ENCODE results near the gene TRAPPC5.

The TRAPPC5 gene

DNA sequence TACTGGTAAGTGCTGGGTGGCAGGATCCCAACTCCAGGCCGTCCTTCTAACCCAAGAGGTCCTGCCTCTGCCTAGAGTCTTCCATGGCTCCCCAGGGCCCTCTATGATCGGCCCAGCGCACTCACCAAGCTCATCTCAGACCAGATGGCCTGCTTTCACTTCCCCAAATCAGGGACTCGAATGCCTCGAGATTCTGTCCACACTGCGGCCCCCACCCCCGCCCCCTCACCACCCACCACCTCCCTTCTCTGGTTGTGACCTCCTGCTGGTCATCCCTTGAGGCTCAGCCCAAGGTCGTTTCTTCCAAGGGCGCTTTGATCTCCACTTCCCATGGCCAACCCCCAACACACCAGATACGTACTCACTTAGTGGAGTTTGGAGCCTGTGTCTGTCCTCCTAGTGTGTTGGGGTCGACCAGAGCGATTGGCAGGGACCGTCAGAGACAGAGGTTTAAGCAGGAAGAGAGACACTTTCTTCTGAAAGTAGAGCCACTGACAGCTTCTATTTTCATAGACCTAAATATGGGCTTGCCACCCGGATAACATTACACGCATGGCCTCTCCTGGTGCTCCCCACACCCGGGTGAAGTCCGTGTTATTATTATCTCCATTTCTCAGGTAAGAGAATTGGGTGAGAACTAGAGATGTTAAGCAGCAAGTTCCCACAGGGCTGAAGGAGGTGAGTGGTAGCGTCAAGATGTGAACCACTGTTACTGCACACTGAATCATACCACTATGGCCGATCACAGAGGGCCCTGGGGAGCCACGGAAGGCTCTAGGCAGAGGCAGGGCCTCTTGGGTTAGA is 21.2 kb downstream of the TRAPPC5 start, which contains the start of gene FCER2:
Gene FCER2 (minus strand): TSS at position 478 of the 804 bp plus-strand sequence. CDS start 2,371 bp downstream, outside the sequence.
- DNase-seq, result no peak

DNA sequence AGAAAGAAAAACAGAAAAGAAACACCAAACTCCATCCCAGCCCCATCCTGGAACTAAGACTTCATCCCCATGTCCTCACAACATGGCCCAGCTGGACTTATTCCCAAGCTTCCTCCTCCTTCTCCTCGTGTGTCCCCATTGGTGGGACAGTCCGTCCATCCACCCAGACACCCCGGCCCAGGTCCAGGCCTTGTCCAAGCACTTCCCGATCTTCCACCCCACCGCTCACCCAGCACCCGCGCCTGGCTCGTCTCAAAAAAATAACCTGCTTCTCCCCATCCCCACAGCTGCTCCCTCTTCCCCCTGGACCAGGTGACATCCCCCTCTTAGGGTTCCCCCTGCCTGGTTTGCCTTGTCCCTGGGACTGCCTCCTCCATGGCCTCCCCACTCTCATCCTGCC is 22.7 kb downstream of the TRAPPC5 start:
- no peak for DNase-seq

DNA sequence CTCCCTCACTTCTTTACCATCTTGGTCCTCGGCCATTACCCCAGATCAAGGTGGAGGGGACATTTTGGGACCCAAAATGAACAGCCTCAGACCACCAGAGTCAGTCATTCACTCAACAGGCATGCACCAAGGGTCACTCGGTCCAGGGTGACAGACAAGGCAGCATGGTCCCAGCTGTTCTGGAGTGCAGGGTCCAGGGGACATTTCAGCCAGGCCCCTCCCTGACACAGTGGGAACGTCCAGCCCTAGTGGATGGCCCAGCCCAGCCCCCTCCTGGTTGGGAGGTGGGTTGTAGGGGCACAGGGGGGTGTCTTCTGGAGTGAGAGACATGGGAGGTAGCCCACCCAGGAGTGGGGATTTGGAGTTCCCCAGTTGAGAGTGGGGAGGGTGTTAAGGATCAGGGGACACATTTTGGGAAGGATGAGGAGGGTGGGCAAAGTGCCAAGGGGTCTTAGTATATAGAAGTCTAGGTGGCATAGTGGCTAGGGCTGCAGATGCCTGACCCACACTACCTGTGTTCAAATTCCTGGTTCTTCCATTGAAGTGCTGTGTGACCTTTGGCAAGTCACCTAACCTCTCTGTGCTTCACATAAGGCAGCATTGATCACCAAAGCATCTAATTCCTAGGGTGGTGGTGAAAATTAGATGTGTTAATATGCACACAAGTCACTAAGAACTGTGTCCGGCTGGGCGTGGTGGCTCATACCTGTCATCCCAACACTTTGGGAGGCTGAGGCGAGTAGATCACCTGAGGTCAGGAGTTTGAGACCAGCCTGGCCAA is 23.8 kb downstream of the TRAPPC5 start:
- DNase-seq, result no peak

DNA sequence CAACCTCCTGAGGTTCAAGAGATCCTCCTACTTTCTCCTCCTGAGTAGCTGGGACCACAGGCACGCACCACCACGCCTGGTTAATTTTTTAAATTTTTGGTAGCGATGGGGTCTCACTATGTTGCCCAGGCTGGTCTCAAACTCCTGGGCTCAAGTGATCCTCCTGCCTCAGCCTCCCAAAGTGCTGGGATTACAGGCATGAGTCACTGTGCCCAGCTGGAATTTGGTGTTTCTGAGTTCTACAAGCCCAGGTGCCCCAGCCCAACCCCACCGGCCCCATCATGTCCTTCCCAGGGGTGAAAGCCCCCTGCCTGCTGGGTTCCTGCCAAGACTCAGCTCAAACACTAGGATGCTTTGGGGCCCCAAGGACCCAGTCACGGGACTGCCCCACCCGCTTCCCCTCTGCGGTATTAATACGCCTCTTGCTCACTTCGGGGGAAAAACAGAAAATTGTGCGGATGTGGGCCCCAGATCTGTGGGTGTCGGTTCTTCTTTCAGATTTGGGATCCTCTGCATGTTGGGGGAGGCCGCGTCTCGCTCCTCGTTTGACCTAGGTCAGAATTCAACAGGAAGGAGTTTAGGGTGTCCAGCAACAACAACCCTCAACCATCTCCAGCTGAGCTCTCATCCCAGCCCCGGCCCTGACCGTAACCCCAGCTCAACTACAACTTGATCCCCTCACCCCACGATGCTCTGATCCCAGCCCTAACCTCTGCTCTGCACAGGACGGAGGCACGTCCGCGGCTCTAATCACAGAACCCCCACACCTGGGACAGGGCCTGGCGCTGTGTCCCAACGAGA is 25.0 kb downstream of the TRAPPC5 start:
- no peak for DNase-seq

DNA sequence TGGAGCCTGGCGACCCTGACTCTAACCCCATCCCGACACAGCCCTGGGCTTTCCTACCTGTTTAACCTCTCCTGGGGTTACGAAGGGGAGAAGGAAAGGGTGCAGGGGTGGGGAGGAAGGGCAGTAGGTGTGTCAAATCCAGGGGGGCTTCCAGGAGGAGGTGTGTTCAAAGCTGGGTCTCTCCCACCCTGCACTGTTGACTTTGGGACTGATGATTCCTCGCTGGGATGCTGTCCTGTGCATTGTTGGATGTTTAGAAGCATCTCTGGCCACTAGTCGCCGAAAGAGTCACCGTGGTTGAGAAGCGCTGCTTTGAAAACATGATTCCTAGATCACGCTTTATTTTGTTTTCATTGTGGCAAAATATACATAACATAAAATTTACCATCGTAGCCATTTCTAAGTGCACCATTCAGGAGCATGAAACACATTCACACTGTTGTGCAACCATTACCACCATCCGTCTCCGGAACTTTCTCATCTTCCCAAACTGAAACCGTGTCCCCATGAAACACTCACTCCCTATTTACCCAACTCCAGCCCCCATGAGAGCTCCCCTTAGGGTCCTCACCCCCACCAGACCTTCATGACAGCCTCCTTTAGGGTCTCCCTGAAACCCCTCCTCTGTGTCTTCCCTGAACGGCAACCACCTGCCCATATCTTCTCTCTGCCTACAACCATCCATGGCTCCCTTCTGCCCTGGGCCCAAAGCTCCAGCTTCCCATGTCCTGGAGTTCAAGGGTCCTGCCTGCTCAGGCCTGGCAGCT is 25.7 kb downstream of the TRAPPC5 start:
- DNase-seq, result no peak

DNA sequence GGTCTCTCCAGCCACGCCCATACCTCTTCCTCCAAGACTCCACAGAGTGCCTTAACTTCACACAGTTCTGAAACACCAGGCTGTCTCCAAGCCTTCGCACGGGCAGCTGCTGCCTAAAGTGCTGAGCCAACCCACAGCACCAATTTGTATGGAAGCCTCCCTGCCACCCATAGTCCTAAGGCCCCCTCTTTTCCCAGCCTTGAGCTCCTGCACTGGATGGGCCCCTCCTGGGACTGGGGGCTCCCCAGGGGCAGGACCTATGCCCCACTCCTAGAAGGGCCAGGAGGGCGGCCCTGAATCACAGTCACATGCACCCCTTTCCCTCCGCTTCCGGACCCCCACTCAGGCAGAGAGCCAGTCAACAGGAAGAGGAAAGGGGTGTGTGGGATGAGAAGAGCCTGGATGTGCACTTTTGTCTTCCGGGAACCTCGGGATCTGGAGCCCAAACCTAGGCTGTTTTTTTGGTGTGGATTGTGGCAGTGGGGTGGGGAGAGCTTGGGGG is 26.4 kb downstream of the TRAPPC5 start:
- no peak for DNase-seq

DNA sequence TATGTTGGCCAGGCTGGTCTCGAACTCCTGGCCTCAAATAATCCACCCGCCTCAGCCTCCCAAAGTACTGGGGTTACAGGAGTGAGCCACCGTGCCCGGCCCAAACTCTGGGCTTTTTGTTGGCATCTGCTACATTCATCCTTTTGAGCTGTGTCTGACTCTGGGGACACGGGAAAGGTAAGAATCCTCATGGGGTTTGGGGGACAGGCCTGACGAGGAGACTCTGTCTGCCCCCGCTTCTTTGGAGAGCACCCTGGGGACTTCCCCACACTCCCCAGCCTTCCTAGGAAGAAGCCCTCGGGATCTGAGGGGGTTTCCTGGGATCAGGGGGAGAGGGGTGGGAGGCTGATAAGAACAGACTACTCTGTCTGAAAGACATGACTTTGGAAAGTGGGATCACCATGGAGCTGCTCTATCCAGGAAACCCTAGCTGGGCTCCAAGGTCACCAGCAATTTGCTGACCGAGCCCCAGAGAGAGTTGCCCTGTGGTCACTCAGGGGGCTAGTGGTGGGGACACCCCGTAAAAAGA is 29.4 kb downstream of the TRAPPC5 start:
- DNase-seq, result no peak

DNA sequence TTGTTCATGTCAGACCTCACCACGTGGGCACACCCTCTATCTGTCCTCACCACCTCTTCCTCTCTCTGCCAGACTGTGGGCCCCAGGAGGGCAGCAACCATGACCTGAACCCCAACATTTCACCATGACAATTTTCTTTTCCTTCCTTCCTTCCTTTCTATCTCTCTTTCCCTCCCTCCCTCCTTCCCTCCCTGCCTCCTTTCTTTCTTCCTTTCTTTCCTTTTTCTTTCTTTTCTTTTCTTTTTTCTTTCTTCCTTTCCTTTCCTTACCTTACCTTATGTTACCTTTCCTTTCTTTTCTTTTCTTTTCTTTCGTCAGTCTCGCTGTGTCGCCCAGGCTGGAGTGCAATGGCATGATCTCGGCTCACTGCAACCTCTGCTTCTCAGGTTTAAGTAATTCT is 30.0 kb downstream of the TRAPPC5 start:
- DNase-seq, result no peak

DNA sequence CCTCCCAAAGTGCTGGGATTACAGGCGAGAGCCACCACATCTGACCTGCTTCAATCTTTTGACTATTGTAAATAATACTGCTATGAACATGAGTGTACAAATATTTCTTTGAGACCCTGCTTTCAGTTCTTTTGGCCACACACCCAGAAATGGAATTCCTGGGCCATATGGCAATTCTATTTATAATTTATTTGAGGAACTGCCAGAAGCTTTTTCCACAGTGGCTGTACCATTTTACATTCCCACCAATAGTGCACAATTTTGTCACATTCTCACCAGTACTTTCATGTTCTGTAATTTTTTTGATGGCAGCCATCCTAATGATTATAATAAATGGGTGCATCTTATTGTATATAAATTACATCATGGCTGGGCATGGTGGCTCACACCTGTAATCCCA is 35.0 kb downstream of the TRAPPC5 start:
- DNase-seq, result no peak

DNA sequence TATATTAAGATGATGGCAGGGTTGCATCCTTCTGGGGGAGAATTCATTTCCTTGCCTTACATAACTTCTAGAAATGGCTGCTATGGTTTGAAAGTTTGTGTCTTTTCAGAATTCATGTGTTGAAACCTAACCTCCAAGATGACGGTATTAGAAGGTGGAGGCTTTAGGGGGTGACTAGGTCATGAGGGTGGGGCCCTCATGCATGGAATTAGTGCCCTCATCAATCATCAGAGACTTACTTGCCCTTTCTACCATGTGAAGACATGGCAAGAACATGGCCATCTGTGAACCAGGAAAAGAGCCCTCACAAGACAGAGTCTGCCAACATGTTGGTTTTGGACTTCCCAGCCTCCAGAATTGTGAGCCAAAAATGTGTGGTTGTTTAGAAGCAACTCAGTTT is 36.1 kb downstream of the TRAPPC5 start:
- no peak for DNase-seq

DNA sequence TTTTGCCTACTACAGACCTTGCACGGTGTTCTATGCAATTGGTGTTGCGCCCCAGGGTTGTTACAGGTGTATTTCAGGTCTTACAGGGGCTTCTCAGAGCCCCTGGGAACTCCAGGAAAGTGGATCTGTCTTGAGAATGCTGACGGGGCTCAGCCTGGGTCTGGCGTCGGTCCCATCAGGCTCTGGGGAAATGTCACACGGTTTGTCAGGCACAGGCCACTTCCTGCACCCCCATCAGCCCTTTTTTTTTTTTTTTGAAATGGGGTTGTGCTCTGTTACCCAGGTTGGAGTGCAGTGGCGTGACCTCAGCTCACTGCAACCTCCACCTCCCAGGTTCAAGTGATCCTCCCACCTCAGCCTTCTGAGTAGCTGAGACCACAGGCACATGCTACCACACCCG is 38.0 kb downstream of the TRAPPC5 start:
- DNase-seq, result no peak

DNA sequence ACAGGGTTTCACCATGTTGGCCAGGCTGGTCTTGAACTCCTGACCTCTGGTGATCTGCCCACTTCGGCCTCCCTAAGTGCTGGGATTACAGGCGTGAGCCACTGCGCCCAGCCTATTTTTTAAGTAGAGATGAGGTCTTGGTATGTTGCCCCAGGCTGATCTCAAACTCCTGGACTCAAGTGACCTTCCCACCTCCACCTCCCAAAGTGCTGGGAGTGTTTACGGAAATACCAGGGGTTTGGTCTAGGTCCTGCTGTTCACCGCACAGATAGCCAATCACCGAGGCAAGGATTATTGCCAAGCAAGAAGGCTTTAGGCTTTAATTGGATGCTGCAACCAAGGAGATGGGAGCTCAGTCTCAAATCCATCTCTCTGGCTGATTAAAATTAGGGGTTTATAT is 39.7 kb downstream of the TRAPPC5 start:
- DNase-seq, result no peak

DNA sequence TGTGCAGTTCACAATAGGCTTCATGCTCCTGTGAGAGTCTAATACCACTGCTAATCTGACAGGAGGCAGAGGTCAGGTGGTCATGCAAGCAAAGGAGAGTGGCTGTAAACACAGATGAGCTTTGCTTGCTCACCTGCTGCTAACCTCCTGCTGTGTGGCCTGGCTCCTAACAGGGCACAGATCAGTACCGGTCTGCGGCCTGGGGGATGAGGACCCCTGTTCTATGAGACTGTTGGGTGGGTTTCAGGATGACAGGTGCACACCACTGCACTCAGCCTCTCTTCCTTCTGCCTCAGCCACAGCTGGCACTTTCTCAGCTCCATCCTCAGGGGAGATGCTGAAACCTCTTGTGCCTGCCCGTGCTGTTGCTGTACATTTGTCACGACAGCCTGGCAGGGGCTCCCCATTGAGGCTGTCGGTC is 41.6 kb downstream of the TRAPPC5 start:
- no peak for DNase-seq

DNA sequence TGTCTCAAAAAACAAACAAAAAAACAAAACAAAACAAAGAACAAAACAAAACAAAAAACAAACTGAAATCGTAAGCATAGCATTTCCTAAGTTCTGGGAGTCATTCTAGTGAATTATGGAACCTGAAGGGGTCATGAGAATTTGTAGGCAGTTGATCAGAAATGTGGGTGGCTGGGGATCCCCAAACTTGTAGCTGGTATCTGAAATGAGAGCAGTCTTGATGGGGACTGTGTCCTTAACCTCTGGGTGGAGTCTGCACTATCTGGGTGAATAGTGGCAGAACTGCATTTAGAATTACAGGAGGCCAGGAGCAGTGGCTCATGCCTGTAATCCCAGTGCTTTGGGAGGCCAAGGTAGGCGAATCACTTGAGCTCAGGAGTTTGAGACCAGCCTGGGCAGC is 45.2 kb downstream of the TRAPPC5 start:
- no peak for DNase-seq

DNA sequence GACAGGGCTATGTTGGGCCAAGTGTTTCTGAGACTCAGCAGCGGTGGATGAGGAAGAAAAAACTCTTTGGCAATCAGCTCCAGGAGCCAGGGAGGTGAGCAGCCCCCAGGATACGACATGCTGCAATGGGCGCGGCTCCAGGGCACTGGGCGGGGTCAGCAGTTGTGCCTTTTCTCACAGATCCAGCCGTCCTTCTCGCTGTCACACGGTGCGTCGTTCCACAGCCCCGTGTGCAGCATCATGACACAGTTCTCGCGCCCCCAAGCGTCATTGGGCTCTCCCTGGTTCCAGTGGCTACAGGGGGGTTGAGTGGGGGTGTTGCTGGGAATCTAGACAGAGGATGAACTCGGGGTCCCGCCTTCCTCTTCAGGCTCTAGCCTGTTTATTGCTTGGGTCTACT is 48.6 kb downstream of the TRAPPC5 start:
- DNase-seq, result no peak

DNA sequence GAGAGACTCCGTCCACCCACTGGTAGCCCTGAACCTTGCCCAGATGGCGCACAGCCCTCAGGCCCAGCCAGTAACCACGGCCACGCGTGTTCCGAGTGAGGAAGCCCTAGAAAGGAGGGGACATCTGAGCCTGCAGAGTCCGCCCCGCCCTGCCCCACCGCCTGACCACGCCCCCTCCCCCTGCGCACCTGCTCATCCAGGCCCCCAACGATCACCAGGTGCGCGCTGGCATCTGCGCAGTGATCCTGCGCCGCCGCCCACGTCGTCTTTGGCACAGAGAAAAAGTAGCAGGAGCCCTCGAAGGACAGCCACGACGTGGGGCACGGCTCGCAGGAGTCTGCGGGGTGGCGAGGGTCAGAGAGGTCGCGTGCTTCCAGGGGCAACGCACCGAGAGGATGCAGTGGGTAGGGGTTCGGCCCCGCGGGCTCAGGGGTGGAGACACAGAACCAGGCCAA is 49.2 kb downstream of the TRAPPC5 start:
- no peak for DNase-seq

DNA sequence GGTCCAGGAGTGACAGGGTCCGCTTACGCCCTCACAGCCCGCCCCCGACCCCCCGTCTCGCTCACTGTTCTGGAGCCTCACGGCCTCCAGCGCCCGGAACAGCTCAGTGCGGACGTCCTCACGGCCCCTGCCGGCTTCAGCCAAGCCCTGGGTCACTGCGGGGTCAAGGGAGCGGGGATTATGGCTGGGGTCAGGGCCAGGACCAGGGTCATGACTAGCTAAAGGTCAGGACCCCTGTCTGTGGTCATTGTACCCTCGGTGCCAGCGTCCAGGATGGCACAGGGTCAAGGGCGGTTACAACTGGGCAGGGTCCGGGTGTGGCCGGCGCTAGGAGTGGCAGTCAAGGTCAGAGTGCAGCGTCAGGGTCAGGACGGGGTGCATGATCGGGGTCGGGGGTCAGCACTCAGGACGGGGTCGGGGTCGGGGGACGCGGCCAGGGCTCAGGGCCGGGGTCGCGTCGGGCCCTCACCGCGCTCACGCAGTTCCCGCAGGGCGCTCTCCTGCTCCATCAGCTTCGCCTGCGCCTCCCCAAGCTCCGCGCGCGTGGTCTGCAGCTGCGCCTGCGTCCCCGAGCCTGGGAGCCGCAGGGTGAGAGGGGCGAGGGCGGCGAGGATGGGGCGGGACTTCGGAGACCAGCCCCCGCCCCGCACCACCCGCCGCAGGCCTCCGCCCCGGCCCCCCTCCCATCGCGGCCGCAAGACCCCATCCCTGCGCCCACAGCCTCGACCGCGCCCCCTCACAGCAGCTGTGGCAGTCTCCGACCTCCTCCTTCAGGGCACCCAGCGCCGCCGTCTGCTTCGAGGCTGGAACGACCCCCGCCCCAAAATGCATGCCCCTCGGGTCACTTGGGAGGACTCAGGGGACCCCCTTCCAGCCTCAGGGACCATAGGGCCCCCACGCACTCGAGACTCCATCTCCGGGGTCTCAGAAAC is 49.9 kb downstream of the TRAPPC5 start:
- DNase-seq, result no peak

DNA sequence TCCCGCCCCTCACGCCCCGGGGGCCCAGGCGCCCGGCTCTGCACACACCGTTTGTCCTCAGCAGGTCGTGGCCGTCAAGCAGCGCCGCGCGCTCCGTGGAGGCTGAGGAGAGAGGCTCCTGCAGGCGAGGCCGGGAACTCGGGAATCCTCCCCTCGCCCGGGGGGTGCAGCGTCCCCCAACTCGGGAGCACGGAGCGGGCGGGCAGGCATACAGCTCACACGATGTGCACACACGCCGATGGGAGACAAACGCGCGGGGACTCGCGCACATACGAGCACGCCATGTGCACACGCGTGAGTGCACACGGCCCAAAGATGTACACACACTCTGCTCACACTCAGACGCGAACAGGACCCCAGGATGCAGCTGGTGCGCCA is 50.6 kb downstream of the TRAPPC5 start:
- DNase-seq, result no peak

DNA sequence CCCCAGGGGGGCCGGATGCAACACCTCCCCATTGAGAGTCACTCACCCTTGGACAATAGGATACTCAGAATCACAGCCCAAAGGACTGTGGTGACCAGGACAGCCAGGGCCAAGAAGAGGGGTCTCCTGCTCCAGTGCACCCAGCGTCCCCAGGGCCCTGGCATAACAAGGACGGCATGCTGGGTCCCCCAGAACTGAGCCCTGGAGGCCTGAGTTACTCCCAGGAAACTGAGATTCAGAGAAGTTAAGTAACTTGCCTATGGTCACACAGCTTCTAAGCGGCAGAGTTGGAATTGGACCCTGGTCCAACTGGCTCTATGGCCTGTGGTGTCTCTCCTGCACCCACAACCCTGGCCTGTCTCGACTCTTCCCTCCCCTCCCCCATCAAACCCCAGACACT is 51.0 kb downstream of the TRAPPC5 start:
- DNase-seq, result no peak

DNA sequence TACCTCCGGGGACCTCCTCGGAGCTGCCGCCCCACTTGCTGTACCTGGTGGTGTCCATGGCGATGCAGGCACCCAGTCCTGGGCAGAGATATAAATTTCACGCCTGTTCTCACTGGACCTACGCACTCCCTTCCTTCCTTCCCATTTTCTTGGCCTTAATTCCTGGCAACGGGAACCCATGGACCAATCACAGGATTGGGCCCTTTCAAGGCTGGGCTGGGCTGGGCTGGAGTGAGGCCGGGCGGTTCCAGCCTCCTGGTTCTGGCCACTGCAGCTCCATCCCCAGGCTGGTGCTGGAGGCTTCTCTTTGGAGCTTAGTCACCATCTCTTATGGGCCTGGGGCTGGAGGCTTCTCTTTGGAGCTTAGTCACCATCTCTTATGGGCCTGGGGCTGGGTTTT is 51.4 kb downstream of the TRAPPC5 start, which contains the start of gene CLEC4G:
Gene CLEC4G (minus strand): TSS at position 66 of the 400 bp plus-strand sequence. CDS start 8 bp downstream, at position 58.
- DNase-seq, result no peak

DNA sequence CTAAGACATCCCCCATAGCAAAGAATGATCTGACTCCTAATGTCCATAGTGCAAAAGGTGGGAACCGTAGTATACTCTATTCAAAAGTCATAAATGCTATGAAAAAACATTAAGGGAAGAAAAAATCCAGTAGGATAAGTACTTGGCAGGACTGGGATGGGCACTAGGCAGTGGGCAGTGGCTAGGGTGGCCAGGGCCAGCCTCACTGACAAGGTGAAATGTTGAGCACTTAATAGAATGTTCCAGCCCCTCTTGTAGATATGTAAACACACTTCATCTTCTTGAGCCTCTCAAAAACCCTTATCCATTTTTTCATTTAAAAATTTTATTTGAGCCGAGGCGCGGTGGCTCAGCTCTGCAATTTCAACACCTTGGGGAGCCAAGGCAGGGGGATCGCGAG is 52.7 kb downstream of the TRAPPC5 start:
- DNase-seq, result no peak

All from midbrain (tissue), 1 donor.